NB4 (cell line): Measurements from ENCODE around the gene ASPG.

ENCODE experiments used
- CTCF ChIP-seq: IDR thresholded peaks from one replicate; pipeline ENCODE4 v1.5.1; 2012; ENCODE audit warnings: low read depth, low read length
- POLR2A ChIP-seq: IDR thresholded peaks from 2 replicates; pipeline ENCODE4 v1.6.1; 2011; ENCODE audit warnings: mild to moderate bottlenecking; ENCODE audit not compliant: insufficient read length; ENCODE audit errors: extremely low read depth

- TF ChIP-seq CTCF (no peak), POLR2A (no peak)
These were observed 34.2 kb downstream of the ASPG start for GRCh38 chr14:104119488-104120251.
